SU-DHL-6 (cell line): ENCODE measurements around the gene KIAA0040.

ENCODE experiments used
- EZH2phosphoT487 ChIP-seq: fragments of 200-600 bp; sonication (generic), shearing (Covaris generic); conservative IDR thresholded peaks from 2 replicates; pipeline ENCODE4 v1.6.1; 2018; ENCODE audit warnings: mild to moderate bottlenecking, antibody characterized with exemption, low read length, moderate library complexity, mixed read lengths
- TF ChIP-seq, protein P1 (sequence below): fragments of 200-600 bp; sonication (generic); IDR thresholded peaks from one replicate; pipeline ENCODE4 v1.5.1; 2017; ENCODE audit warnings: antibody characterized with exemption, mild to moderate bottlenecking, low read length, moderate library complexity; ENCODE audit not compliant: insufficient read depth, poor library complexity, severe bottlenecking

DNA sequence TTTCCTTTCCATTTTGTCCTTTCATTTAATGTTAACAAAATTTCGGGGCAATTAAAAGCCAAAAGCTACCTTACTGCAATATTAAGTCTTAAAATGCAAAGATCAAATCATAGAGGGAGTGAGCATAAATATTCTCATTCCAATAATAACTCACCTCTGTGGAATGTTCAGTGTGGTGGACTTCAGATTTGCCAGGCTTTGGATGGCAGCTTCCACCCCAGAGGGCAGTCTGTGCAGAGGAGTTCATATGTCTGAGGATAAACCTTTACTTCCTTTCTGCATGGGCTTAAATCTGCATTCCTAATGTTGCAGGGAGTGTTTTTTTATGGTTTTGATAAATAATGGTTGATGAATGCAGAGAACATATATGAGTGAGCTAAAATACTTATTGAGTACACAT lies 16.3 kb downstream of the KIAA0040 start:
- TF ChIP-seq, protein P1, sequence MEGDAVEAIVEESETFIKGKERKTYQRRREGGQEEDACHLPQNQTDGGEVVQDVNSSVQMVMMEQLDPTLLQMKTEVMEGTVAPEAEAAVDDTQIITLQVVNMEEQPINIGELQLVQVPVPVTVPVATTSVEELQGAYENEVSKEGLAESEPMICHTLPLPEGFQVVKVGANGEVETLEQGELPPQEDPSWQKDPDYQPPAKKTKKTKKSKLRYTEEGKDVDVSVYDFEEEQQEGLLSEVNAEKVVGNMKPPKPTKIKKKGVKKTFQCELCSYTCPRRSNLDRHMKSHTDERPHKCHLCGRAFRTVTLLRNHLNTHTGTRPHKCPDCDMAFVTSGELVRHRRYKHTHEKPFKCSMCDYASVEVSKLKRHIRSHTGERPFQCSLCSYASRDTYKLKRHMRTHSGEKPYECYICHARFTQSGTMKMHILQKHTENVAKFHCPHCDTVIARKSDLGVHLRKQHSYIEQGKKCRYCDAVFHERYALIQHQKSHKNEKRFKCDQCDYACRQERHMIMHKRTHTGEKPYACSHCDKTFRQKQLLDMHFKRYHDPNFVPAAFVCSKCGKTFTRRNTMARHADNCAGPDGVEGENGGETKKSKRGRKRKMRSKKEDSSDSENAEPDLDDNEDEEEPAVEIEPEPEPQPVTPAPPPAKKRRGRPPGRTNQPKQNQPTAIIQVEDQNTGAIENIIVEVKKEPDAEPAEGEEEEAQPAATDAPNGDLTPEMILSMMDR, result no peak
- no peak for TF ChIP-seq EZH2phosphoT487
